Ramos (cell line): ENCODE data around the gene RNF227.
"Not testable (repeated sequence)": the region's sequence is repeated elsewhere in the genome, so short reads cannot be mapped to it uniquely, and the experiment has no call there.

Experiments used
- in situ Hi-C: fragments of 300-500 bp; cut with MboI; formaldehyde crosslinking; loops from one replicate; pipeline ENCODE4 v1.14.3; 2022; ENCODE audit warnings: low sequenced_read_pairs; ENCODE audit not compliant: unreplicated experiment

RNF227 gene

GRCh38 chr17:7867881-7868329 is 48.2 kb downstream of the RNF227 start:
- in situ Hi-C loops, result no loop called here

GRCh38 chr17:7864995-7865650 is 51.0 kb downstream of the RNF227 start:
- in situ Hi-C loops, result no loop called here

GRCh38 chr17:7864384-7864783 is 51.7 kb downstream of the RNF227 start:
- in situ Hi-C loops, result not testable (repeated sequence)
